IMR-90 (cell line): ENCODE measurements around the gene JPH4. TPM values are rescaled to one million over a fixed set of nuclear protein-coding genes. Genes with fewer than 3 reads are reported as not detected.

Experiments used
- ATAC-seq: fragments of 200-7000 bp; cut with Tn5 transposase; 2 replicates; pipeline ENCODE4 v1.9.1; 2020; ENCODE audit warnings: low read depth, mild to moderate bottlenecking, moderate library complexity
- BruUV-seq: library from RNA; stranded (reverse); fragments of 400-500 nt; replicated peaks from 2 replicates; lab custom pipeline; 2021; lab: Mats Ljungman, UMichigan
- CTCF ChIA-PET: fragments of 300-600 bp; formaldehyde crosslinking; extraction: SDS; loops from one replicate; lab custom pipeline; 2021; ENCODE audit warnings: antibody characterized with exemption; lab: Yijun Ruan, JAX
- POLR2A ChIA-PET: fragments of 300-600 bp; sonication (Branson Sonifier 250); formaldehyde crosslinking; loops from one replicate; lab custom pipeline; 2022; ENCODE audit warnings: antibody characterized with exemption; ENCODE audit not compliant: unreplicated experiment; lab: Charles Lee
- DNase-seq: peaks from one replicate; pipeline ENCODE4 v3.0.0; 2013
- H2AFZ ChIP-seq: replicated peaks from 2 replicates; pipeline ENCODE3; 2013; ENCODE audit warnings: low read length, mild to moderate bottlenecking; ENCODE audit not compliant: poor library complexity
- H2AK5ac ChIP-seq: 2 replicates; pipeline ENCODE4 v1.6.1; 2013; ENCODE audit warnings: low read depth, low read length, inconsistent platforms
- H2AK9ac ChIP-seq: replicated peaks from 2 replicates; pipeline ENCODE3; 2013; ENCODE audit warnings: mild to moderate bottlenecking, low read depth, low read length, moderate library complexity; ENCODE audit not compliant: poor library complexity
- H2BK120ac ChIP-seq: 2 replicates; pipeline ENCODE4 v1.6.1; 2013; ENCODE audit warnings: low read depth, low read length, inconsistent platforms
- H2BK15ac ChIP-seq: 3 replicates; pipeline ENCODE4 v1.6.1; 2013; ENCODE audit warnings: low read depth, low read length, inconsistent platforms
- H2BK20ac ChIP-seq: 2 replicates; pipeline ENCODE4 v1.6.1; 2013; ENCODE audit warnings: low read depth, mild to moderate bottlenecking, inconsistent platforms, low read length, moderate library complexity
- H2BK5ac ChIP-seq: 2 replicates; pipeline ENCODE4 v1.6.1; 2013; ENCODE audit warnings: mild to moderate bottlenecking, low read depth, low read length, inconsistent platforms; ENCODE audit not compliant: poor library complexity, severe bottlenecking
- H3K14ac ChIP-seq: replicated peaks from 2 replicates; pipeline ENCODE4 v1.6.1; 2013; ENCODE audit warnings: low read depth, low read length, inconsistent platforms
- H3K18ac ChIP-seq: 2 replicates; pipeline ENCODE4 v1.6.1; 2013; ENCODE audit warnings: low read depth, low read length, control low read depth
- H3K23ac ChIP-seq: 2 replicates; pipeline ENCODE4 v1.6.1; 2013; ENCODE audit warnings: low read depth, low read length, inconsistent platforms
- H3K27ac ChIP-seq: 2 replicates; pipeline ENCODE4 v1.5.1; 2013; ENCODE audit warnings: mild to moderate bottlenecking, control low read depth, low read length; ENCODE audit not compliant: insufficient read depth
- H3K27me3 ChIP-seq: 2 replicates; pipeline ENCODE4 v1.6.1; 2013; ENCODE audit warnings: low read length; ENCODE audit not compliant: control insufficient read depth, insufficient read depth
- H3K36me3 ChIP-seq: 2 replicates; pipeline ENCODE4 v1.6.1; 2013; ENCODE audit warnings: low read length, mixed read lengths; ENCODE audit not compliant: control insufficient read depth, insufficient read depth
- H3K4ac ChIP-seq: 2 replicates; pipeline ENCODE4 v1.6.1; 2013; ENCODE audit warnings: low read depth, low read length, inconsistent platforms
- H3K4me1 ChIP-seq: 2 replicates; pipeline ENCODE4 v1.6.1; 2013; ENCODE audit warnings: low read length, mixed read lengths; ENCODE audit not compliant: control insufficient read depth, insufficient read depth
- H3K4me2 ChIP-seq: 2 replicates; pipeline ENCODE4 v1.6.1; 2013; ENCODE audit warnings: low read depth, mild to moderate bottlenecking, control low read depth, low read length, moderate library complexity
- H3K4me3 ChIP-seq: 2 replicates; pipeline ENCODE4 v1.5.1; 2013; ENCODE audit warnings: low read depth, mild to moderate bottlenecking, control low read depth, low read length, moderate library complexity; ENCODE audit not compliant: insufficient read depth
- H3K56ac ChIP-seq: 2 replicates; pipeline ENCODE4 v1.6.1; 2013; ENCODE audit warnings: low read length, inconsistent platforms; ENCODE audit not compliant: insufficient read depth; ENCODE audit errors: extremely low read depth
- H3K79me1 ChIP-seq, 2 experiments: 2 replicates each; pipeline ENCODE4 v1.6.1; 2013; ENCODE audit warnings: low read length in 2 of 2, inconsistent platforms in 1 of 2, low read depth in 1 of 2
- H3K9ac ChIP-seq: 2 replicates; pipeline ENCODE4 v1.6.1; 2013; ENCODE audit warnings: low read depth, low read length, control low read depth
- H3K9me1 ChIP-seq: 2 replicates; pipeline ENCODE4 v1.6.1; 2013; ENCODE audit warnings: low read length, inconsistent platforms; ENCODE audit not compliant: insufficient read depth
- H3K9me3 ChIP-seq: 2 replicates; pipeline ENCODE4 v1.6.1; 2013; ENCODE audit warnings: low read length; ENCODE audit not compliant: control insufficient read depth, insufficient read depth
- H4K20me1 ChIP-seq: 2 replicates; pipeline ENCODE4 v1.6.1; 2013; ENCODE audit warnings: low read length, inconsistent platforms; ENCODE audit not compliant: insufficient read depth
- H4K5ac ChIP-seq: 2 replicates; pipeline ENCODE4 v1.6.1; 2013; ENCODE audit warnings: mild to moderate bottlenecking, low read depth, low read length, control low read depth
- H4K8ac ChIP-seq, 2 experiments: 2 replicates each; pipeline ENCODE4 v1.6.1; 2013; ENCODE audit warnings: low read depth in 2 of 2, low read length in 2 of 2, control low read depth in 1 of 2, inconsistent platforms in 1 of 2
- H4K91ac ChIP-seq: 2 replicates; pipeline ENCODE4 v1.6.1; 2013; ENCODE audit warnings: low read depth, low read length, inconsistent platforms; ENCODE audit not compliant: insufficient read depth
- MAZ ChIP-seq: IDR thresholded peaks from 2 replicates; pipeline ENCODE4 v1.6.1; 2012; ENCODE audit warnings: low read depth, mild to moderate bottlenecking, low read length, improper control_type of control experiment, moderate library complexity, borderline replicate concordance
- MXI1 ChIP-seq: IDR thresholded peaks from 2 replicates; pipeline ENCODE4 v1.6.1; 2012; ENCODE audit warnings: low read depth, mild to moderate bottlenecking, low read length, moderate library complexity, borderline replicate concordance
- RAD21 ChIP-seq: IDR thresholded peaks from 2 replicates; pipeline ENCODE4 v1.6.1; 2012; ENCODE audit warnings: low read length, improper control_type of control experiment
- RCOR1 ChIP-seq: IDR thresholded peaks from 2 replicates; pipeline ENCODE4 v1.6.1; 2012; ENCODE audit warnings: mild to moderate bottlenecking, low read length, improper control_type of control experiment; ENCODE audit not compliant: insufficient replicate concordance
- RFX5 ChIP-seq: IDR thresholded peaks from 2 replicates; pipeline ENCODE4 v1.8.0; 2012; ENCODE audit warnings: low read depth, mild to moderate bottlenecking, low read length, moderate library complexity
- WGBS, 2 experiments: methylation state at CpG; one replicate each; pipeline versions ENCODE4 v1.1.5 to v1.1.7; 2013; ENCODE audit warnings: missing lambda C conversion rate in 2 of 2; ENCODE audit not compliant: insufficient read length in 1 of 2; ENCODE audit errors: extremely low coverage in 2 of 2; 5-methylcytosine and 5-hydroxymethylcytosine counted together
- dilution Hi-C: fragments of 300-500 bp; cut with HindIII; formaldehyde crosslinking; loops from one replicate; pipeline ENCODE4 v1.14.3; 2018; ENCODE audit warnings: low sequenced_read_pairs; ENCODE audit not compliant: unreplicated experiment
- in situ Hi-C: fragments of 300-500 bp; cut with MboI; formaldehyde crosslinking; loops from 3 replicates; pipeline ENCODE4 v1.14.3; 2019; ENCODE audit warnings: low sequenced_read_pairs, inconsistent platforms, mixed read lengths
- intact Hi-C: fragments of 100-400 bp; cut with micrococcal nuclease; formaldehyde crosslinking; loops from 2 replicates; pipeline ENCODE4 v1.10.0; 2022
- polyA plus RNA-seq, 3 experiments: library from polyadenylated mRNA; depleted of rRNA; stranded (reverse); fragments of >200 nt; gene quantifications; 2 replicates each; pipeline ENCODE4 v1.2.3, GENCODE V29; 2012; ENCODE audit warnings: low replicate concordance in 1 of 3
- total RNA-seq: library from RNA; depleted of rRNA; stranded (reverse); fragments of >200 nt; gene quantifications from 2 replicates; pipeline ENCODE4 v1.2.3, GENCODE V29; 2012

The JPH4 gene
- total and polyA plus RNA-seq, 2 of the 4 experiments (the other 2 are of a cell fraction), result not detected

- H3K36me3 ChIP-seq, result no peaks in the 10 kb centered on the region
- in situ Hi-C loops, result no loop called here
- H2BK5ac ChIP-seq, result no peak overlapping the region
- H2AK9ac ChIP-seq, result no peak overlapping the region
- peaks cover 5% of the 10 kb centered on the region; the same call in 1 of the 2 replicates for H3K4me1 ChIP-seq
- H3K27ac ChIP-seq, result no peak overlapping the region
- BruUV-seq, result TSS peak; percentile 57
- no peaks in the 10 kb centered on the region for H3K27me3 ChIP-seq
- no peak overlapping the region for H3K4me3 ChIP-seq
- no peak overlapping the region for H2AFZ ChIP-seq
- no peaks in the 10 kb centered on the region for H3K9me3 ChIP-seq
- H3K4me2 ChIP-seq, result no peak overlapping the region
- ATAC-seq (no peak), DNase-seq (no peak)
- no peak overlapping the region for H2BK20ac ChIP-seq
- no peak overlapping the region for H2AK5ac ChIP-seq
- ChIA-PET CTCF (no interaction called here), POLR2A (no interaction called here)
- H3K9me1 ChIP-seq, result no peaks in the 10 kb centered on the region
- no peak overlapping the region for H3K18ac ChIP-seq
- H4K5ac ChIP-seq, result no peak overlapping the region
- no peak for TF ChIP-seq RCOR1
- TF ChIP-seq RFX5, result no peak
- no peak for TF ChIP-seq MXI1
- TF ChIP-seq MAZ, result no peak
- TF ChIP-seq RAD21, result no peak
- no peak overlapping the region for H3K4ac ChIP-seq
- H3K9ac ChIP-seq, result no peak overlapping the region
- no peaks in the 10 kb centered on the region for H3K79me1 ChIP-seq
- intact Hi-C loops, result no loop called here
- 76% methylated on average over 9 of the region's 16 CpGs; no CpG with 5 or more reads in 1 of the 2 experiments for WGBS, 2 experiments
- H4K20me1 ChIP-seq, result no peaks in the 10 kb centered on the region; the same call in 1 of the 2 replicates
- H3K56ac ChIP-seq, result no peak overlapping the region
- H2BK15ac ChIP-seq, result no peak overlapping the region
- dilution Hi-C loops, result no loop called here
- no peak overlapping the region for H3K23ac ChIP-seq
- H4K8ac ChIP-seq, result no peak overlapping the region
- no peak overlapping the region for H2BK120ac ChIP-seq
- H4K91ac ChIP-seq, result no peak overlapping the region
- H3K14ac ChIP-seq, result no peak overlapping the region
Measured at GRCh38 chr14:23533652-23534435, 44.7 kb downstream of the JPH4 start.
